Activated gamma-delta T cell treated with anti-CD3 and anti-CD28 coated beads, Interleukin-2, amount 50 U/mL, for 16 hours (primary cell): Measurements from ENCODE around the gene LEPROT.
"Not testable (repeated sequence)": the region's sequence is repeated elsewhere in the genome, so short reads cannot be mapped to it uniquely, and the experiment has no call there.

Experiments
- DNase-seq: peaks from one replicate; pipeline ENCODE4 v3.0.0-alpha.2; 2020; ENCODE audit warnings: low read depth

LEPROT gene

GRCh38 chr1:65420590-65421350 lies at the start of gene LEPROT, which contains the start of gene LEPR:
LEPROT (plus strand) TSS chr1:65420668; CDS start chr1:65420725, 57 bp downstream.
LEPR (plus strand) TSS chr1:65420668; CDS start chr1:65565566, 144,898 bp downstream.
- DNase-seq: no peak

GRCh38 chr1:65371544-65371943 lies 48.9 kb upstream of the LEPROT start:
- DNase-seq: no peak

GRCh38 chr1:65372557-65372956 lies 47.9 kb upstream of the LEPROT start:
- DNase-seq: no peak

- no peak for DNase-seq
Measured at GRCh38 chr1:65377496-65378246, 42.8 kb upstream of the LEPROT start.

- no peak for DNase-seq
Measured at GRCh38 chr1:65378247-65378946, 42.1 kb upstream of the LEPROT start.

- not testable (repeated sequence) for DNase-seq
Measured at GRCh38 chr1:65384426-65384825, 36.0 kb upstream of the LEPROT start.

GRCh38 chr1:65386439-65386838 lies 34.0 kb upstream of the LEPROT start:
- DNase-seq: no peak

GRCh38 chr1:65387821-65388220 lies 32.6 kb upstream of the LEPROT start:
- DNase-seq: no peak

- no peak for DNase-seq
Measured at GRCh38 chr1:65388908-65389695, 31.4 kb upstream of the LEPROT start.

GRCh38 chr1:65392497-65392896 lies 28.0 kb upstream of the LEPROT start:
- no peak for DNase-seq

GRCh38 chr1:65393347-65393746 lies 27.1 kb upstream of the LEPROT start:
- no peak for DNase-seq

GRCh38 chr1:65393928-65394327 lies 26.5 kb upstream of the LEPROT start:
- DNase-seq: no peak

- DNase-seq: no peak
Measured at GRCh38 chr1:65395887-65396612, 24.4 kb upstream of the LEPROT start.

- no peak for DNase-seq
Measured at GRCh38 chr1:65398083-65398482, 22.4 kb upstream of the LEPROT start.

GRCh38 chr1:65399003-65399402 lies 21.5 kb upstream of the LEPROT start:
- no peak for DNase-seq

- DNase-seq: no peak
Measured at GRCh38 chr1:65401612-65402011, 18.9 kb upstream of the LEPROT start.

GRCh38 chr1:65404941-65405340 lies 15.5 kb upstream of the LEPROT start:
- DNase-seq: no peak

- DNase-seq: no peak
Measured at GRCh38 chr1:65407877-65408276, 12.6 kb upstream of the LEPROT start.

GRCh38 chr1:65409314-65409713 lies 11.2 kb upstream of the LEPROT start:
- DNase-seq: no peak

- DNase-seq: no peak
Measured at GRCh38 chr1:65409816-65410326, 10.6 kb upstream of the LEPROT start.
